Measurements from ENCODE around the gene ZNF382. TPM values are rescaled to one million over a fixed set of nuclear protein-coding genes. Genes with fewer than 3 reads are reported as not detected.

Gene ZNF382
- total and polyA plus RNA-seq, 2 donors (not counting 3 experiments of a cell fraction or from before 2014, with no cell fraction given), result 1.4 to 4.3 TPM

- DNase-seq (ENCODE audit: low read depth, low spot score) (no peak), FAIRE-seq (no peak)
- Histone ChIP-seq H3K79me2 (ENCODE audit: control insufficient read depth, insufficient read depth, low read length) (no peaks in the 10 kb centered on the region), H3K9me3 (replicated peaks; ENCODE audit: control insufficient read depth, insufficient read depth, low read length) (peaks cover 1% of the 10 kb centered on the region), H3K9ac (replicated peaks; ENCODE audit: extremely low read depth, insufficient read depth, low read length) (no peak overlapping the region), H4K20me1 (replicated peaks; ENCODE audit: control insufficient read depth, extremely low read depth, insufficient read depth, low read length) (no peaks in the 10 kb centered on the region), H3K36me3 (ENCODE audit: control insufficient read depth in 2 of 2, extremely low read depth in 1 of 2, insufficient read depth in 2 of 2, low read length in 2 of 2) (peaks cover 0 to 4% of the 10 kb centered on the region in 2 experiments), H3K4me3 (replicated peaks in 1 of 3; ENCODE audit: insufficient read depth in 1 of 3, low read depth in 1 of 3, low read length in 3 of 3) (no peak overlapping the region), H3K9me1 (replicated peaks; ENCODE audit: control insufficient read depth, extremely low read depth, insufficient read depth, low read length) (no peaks in the 10 kb centered on the region), H3K27ac (ENCODE audit: insufficient read depth, low read depth, low read length) (no peak overlapping the region), H3K27me3 (ENCODE audit: control insufficient read depth in 2 of 2, insufficient read depth in 2 of 2, low read length in 2 of 2) (no peaks in the 10 kb centered on the region), H3K4me1 (ENCODE audit: control insufficient read depth, extremely low read depth, insufficient read depth, low read length) (no peaks in the 10 kb centered on the region), H2AFZ (ENCODE audit: low read depth, low read length) (no peak overlapping the region), H3K4me2 (ENCODE audit: insufficient read depth, low read length) (no peak overlapping the region)
- intact Hi-C loops (cut with micrococcal nuclease), result no loop called here
- ChIA-PET CTCF (no interaction called here), POLR2A (no interaction called here)
- no TSS peak for BruUV-seq (replicated peaks)
- TF ChIP-seq, protein P1, sequence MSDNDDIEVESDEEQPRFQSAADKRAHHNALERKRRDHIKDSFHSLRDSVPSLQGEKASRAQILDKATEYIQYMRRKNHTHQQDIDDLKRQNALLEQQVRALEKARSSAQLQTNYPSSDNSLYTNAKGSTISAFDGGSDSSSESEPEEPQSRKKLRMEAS (IDR thresholded peaks at IDR 0.05; ENCODE audit: insufficient read depth, insufficient read length), result no peak
- TF ChIP-seq JUN (IDR thresholded peaks at IDR 0.05; ENCODE audit: borderline replicate concordance, insufficient read depth, insufficient read length, low read depth), result no peak
- TF ChIP-seq FOS (IDR thresholded peaks at IDR 0.05; ENCODE audit: borderline replicate concordance, insufficient read depth, low read length), result no peak
- no peak for TF ChIP-seq EZH2 (IDR thresholded peaks at IDR 0.05; ENCODE audit: borderline replicate concordance, low read depth, low read length, severe bottlenecking)
- TF ChIP-seq, protein P2, sequence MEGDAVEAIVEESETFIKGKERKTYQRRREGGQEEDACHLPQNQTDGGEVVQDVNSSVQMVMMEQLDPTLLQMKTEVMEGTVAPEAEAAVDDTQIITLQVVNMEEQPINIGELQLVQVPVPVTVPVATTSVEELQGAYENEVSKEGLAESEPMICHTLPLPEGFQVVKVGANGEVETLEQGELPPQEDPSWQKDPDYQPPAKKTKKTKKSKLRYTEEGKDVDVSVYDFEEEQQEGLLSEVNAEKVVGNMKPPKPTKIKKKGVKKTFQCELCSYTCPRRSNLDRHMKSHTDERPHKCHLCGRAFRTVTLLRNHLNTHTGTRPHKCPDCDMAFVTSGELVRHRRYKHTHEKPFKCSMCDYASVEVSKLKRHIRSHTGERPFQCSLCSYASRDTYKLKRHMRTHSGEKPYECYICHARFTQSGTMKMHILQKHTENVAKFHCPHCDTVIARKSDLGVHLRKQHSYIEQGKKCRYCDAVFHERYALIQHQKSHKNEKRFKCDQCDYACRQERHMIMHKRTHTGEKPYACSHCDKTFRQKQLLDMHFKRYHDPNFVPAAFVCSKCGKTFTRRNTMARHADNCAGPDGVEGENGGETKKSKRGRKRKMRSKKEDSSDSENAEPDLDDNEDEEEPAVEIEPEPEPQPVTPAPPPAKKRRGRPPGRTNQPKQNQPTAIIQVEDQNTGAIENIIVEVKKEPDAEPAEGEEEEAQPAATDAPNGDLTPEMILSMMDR (IDR thresholded peaks at IDR 0.05; ENCODE audit: extremely low read depth in 1 of 2, insufficient read depth in 1 of 2, low read depth in 1 of 2, low read length in 2 of 2), result no peak
- no peak for TF ChIP-seq MYC (IDR thresholded peaks at IDR 0.05; ENCODE audit: low read depth, low read length)
- TF ChIP-seq POLR2AphosphoS5 (IDR thresholded peaks at IDR 0.05; ENCODE audit: insufficient read depth, low read depth, low read length), result no peak
- no peak for TF ChIP-seq GATA2 (IDR thresholded peaks at IDR 0.05; ENCODE audit: insufficient read depth, insufficient read length, low read depth, low read length)
- TF ChIP-seq POLR2A (IDR thresholded peaks at IDR 0.05; ENCODE audit: low read depth, low read length), result no peak
- dilution Hi-C loops (cut with MboI; ENCODE audit: extremely low pct_ligation_motif_present, low sequenced_read_pairs), result no loop called here
Measured at GRCh38 chr19:36646746-36647145, 41.6 kb downstream of the ZNF382 start.
